ENCODE data around the gene CPN1. TPM values are rescaled to one million over a fixed set of nuclear protein-coding genes. Genes with fewer than 3 reads are reported as not detected.

The CPN1 gene
- total RNA-seq, 4 donors from 2014 or later, result not detected

- H3K9me3 ChIP-seq, result no peaks in the 10 kb centered on the region
- no peaks in the 10 kb centered on the region for H3K4me1 ChIP-seq
- no peak overlapping the region for H3K4me3 ChIP-seq (replicated peaks in 1 of 3)
- no peak for DNase-seq
- no peaks in the 10 kb centered on the region for H3K36me3 ChIP-seq
- WGBS, 2 donors, result 86 to 90% methylated on average over 5 of the region's 5 CpGs
- no peak overlapping the region for H3K27ac ChIP-seq
- H3K27me3 ChIP-seq, result no peaks in the 10 kb centered on the region
- intact Hi-C loops (cut with DNase I), result no loop called here
- TF ChIP-seq, protein P1, sequence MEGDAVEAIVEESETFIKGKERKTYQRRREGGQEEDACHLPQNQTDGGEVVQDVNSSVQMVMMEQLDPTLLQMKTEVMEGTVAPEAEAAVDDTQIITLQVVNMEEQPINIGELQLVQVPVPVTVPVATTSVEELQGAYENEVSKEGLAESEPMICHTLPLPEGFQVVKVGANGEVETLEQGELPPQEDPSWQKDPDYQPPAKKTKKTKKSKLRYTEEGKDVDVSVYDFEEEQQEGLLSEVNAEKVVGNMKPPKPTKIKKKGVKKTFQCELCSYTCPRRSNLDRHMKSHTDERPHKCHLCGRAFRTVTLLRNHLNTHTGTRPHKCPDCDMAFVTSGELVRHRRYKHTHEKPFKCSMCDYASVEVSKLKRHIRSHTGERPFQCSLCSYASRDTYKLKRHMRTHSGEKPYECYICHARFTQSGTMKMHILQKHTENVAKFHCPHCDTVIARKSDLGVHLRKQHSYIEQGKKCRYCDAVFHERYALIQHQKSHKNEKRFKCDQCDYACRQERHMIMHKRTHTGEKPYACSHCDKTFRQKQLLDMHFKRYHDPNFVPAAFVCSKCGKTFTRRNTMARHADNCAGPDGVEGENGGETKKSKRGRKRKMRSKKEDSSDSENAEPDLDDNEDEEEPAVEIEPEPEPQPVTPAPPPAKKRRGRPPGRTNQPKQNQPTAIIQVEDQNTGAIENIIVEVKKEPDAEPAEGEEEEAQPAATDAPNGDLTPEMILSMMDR (IDR thresholded peaks at IDR 0.05), result no peak
- no peak for TF ChIP-seq POLR2A (IDR thresholded peaks at IDR 0.05)
Measured at GRCh38 chr10:100037758-100038315, 43.8 kb downstream of the CPN1 start.

DNA sequence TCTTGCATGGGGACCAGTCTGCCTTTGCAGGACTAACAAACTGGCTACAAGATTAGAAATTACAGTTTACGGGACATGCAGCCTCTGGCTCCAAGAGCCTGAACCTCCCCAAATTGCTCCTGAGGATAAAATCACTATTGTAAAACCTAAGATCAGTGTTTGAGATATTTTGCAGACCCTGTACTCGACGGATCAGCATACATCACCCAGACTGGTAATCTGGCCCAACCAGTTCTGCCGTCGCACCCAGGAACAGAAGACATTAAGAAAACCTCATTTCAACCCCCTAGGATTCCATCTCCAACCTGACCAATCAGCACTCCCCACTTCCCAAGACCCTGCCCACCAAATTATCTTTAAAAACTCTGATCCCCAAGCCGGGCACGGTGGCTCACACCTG is 44.8 kb downstream of the CPN1 start:
- TF ChIP-seq, protein P1 (IDR thresholded peaks at IDR 0.05), result no peak
- no peak for TF ChIP-seq POLR2A (IDR thresholded peaks at IDR 0.05)
- H3K4me1 ChIP-seq, result no peaks in the 10 kb centered on the region
- no peaks in the 10 kb centered on the region for H3K36me3 ChIP-seq
- no peaks in the 10 kb centered on the region for H3K9me3 ChIP-seq
- H3K27ac ChIP-seq, result no peak overlapping the region
- no peak for DNase-seq
- H3K27me3 ChIP-seq, result no peaks in the 10 kb centered on the region
- no peak overlapping the region for H3K4me3 ChIP-seq (replicated peaks in 1 of 3)
- intact Hi-C loops (cut with DNase I), result no loop called here
- WGBS, 2 donors, result 76 to 77% methylated on average over 7 of the region's 7 CpGs

DNA sequence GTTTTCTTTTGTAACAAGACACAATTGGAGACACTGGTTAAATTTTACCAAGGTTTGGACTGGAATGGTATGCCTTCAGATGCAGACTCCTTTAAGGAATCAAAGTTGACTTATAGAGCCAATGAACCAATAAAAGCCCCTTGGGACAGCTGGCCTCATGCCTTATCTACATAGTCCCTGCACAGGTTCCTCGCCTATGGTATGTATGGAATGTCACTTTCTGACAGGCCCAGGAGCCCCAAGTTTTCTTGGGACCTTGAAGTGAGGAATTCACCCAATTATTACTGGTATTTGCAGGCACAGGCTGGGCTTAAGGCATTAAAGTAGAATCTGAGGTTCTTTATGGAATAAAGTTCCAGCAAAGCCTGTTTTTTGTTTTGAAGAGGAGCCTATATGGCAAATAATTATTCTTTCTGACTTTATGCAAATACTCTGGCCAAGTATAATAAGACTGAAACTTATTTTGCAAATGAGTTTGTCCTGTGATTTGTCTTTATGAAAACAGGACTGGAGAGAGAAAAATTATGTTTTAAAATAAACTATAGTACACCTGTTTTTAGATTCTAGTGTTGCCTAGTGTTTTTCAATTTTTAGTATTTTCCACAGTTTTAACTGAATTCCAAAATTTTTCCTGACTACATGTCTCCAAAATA is 47.8 kb downstream of the CPN1 start:
- Histone ChIP-seq H3K4me3 (replicated peaks in 1 of 3) (no peak overlapping the region), H3K4me1 (no peaks in the 10 kb centered on the region), H3K27ac (no peak overlapping the region), H3K9me3 (no peaks in the 10 kb centered on the region), H3K36me3 (no peaks in the 10 kb centered on the region), H3K27me3 (no peaks in the 10 kb centered on the region)
- intact Hi-C loops (cut with DNase I), result no loop called here
- WGBS, 2 donors, result 86 to 94% methylated on average over 1 of the region's 1 CpG
- TF ChIP-seq, protein P1 (IDR thresholded peaks at IDR 0.05), result no peak
- TF ChIP-seq POLR2A (IDR thresholded peaks at IDR 0.05), result no peak
- DNase-seq, result no peak

- 96 to 98% methylated on average over 1 of the region's 1 CpG for WGBS, 2 donors
- Histone ChIP-seq H3K9me3 (no peaks in the 10 kb centered on the region), H3K27ac (no peak overlapping the region), H3K4me3 (replicated peaks in 1 of 3) (no peak overlapping the region), H3K27me3 (no peaks in the 10 kb centered on the region), H3K4me1 (no peaks in the 10 kb centered on the region), H3K36me3 (no peaks in the 10 kb centered on the region)
- no peak for TF ChIP-seq POLR2A (IDR thresholded peaks at IDR 0.05)
- TF ChIP-seq, protein P1 (IDR thresholded peaks at IDR 0.05), result no peak
- intact Hi-C loops (cut with DNase I), result no loop called here
- DNase-seq, result no peak
Measured at GRCh38 chr10:100027416-100027815, 54.3 kb downstream of the CPN1 start.

DNA sequence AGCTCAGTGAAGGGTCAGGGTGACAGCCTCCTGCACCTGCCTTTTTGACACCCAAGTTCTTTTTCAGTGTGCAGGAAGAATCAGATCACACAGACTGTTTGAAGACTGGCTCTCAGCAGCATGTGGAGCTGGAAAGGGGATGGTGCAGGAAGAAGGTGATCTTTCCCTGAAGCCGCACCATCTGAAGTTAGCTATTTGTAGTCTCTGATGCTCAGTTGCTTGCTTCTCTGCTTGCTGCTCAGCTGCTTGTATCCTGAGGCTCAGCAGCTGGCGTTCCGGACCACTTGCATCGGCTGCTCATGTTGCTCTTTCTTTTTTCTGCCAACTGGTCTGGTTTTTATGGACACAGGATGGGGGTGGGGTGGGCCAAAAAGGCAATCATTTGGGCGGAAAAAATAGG is 56.1 kb downstream of the CPN1 start:
- no peaks in the 10 kb centered on the region for H3K27me3 ChIP-seq
- H3K27ac ChIP-seq, result no peak overlapping the region
- TF ChIP-seq, protein P1 (IDR thresholded peaks at IDR 0.05), result no peak
- TF ChIP-seq POLR2A (IDR thresholded peaks at IDR 0.05), result no peak
- WGBS, 2 donors, result 43 to 49% methylated on average over 5 of the region's 5 CpGs
- DNase-seq, result peak; percentile 28 to 66
- no peaks in the 10 kb centered on the region for H3K9me3 ChIP-seq
- no peaks in the 10 kb centered on the region for H3K4me1 ChIP-seq
- intact Hi-C loops (cut with DNase I), result no loop called here
- H3K4me3 ChIP-seq (replicated peaks in 1 of 3), result no peak overlapping the region
- H3K36me3 ChIP-seq, result no peaks in the 10 kb centered on the region

Measured in thyroid gland (tissue), 4 donors.